RWPE1 (cell line): ENCODE data around the gene ICE2.

Experiments
- CTCF ChIA-PET: fragments of 350-600 bp; sonication (Branson Sonifier 250); formaldehyde crosslinking; extraction: SDS; loops from one replicate; lab custom pipeline; 2021; lab: Yijun Ruan, JAX
- POLR2A ChIA-PET: fragments of 400-600 bp; formaldehyde crosslinking; extraction: SDS; loops from one replicate; lab custom pipeline; 2020; ENCODE audit warnings: antibody characterized with exemption; ENCODE audit not compliant: low non-redundant PET; lab: Yijun Ruan, JAX
- DNase-seq: peaks from one replicate; pipeline ENCODE4 v3.0.0; 2012; ENCODE audit warnings: low spot score
- H3K27ac ChIP-seq: fragments of 450-650 bp; 2 replicates; pipeline ENCODE4 v1.5.1; 2017
- CTCF ChIP-seq: fragments of 450-650 bp; conservative IDR thresholded peaks from 2 replicates; pipeline ENCODE4 v1.5.1; 2017; ENCODE audit warnings: low read depth, mild to moderate bottlenecking

ICE2 gene

GRCh38 chr15:60373745-60374144 is 105.2 kb downstream of the ICE2 start:
- no peak for TF ChIP-seq CTCF
- no peak for DNase-seq
- POLR2A ChIA-PET = interaction anchor here (0.9 kb wide), 1 partner anchor 12 kb away, joined by 3 read pairs; no protein-coding TSS in a partner anchor
- CTCF ChIA-PET = no interaction called here
- H3K27ac ChIP-seq = peak overlapping the region; percentile 98

- peak overlapping the region; percentile 98 for H3K27ac ChIP-seq
- TF ChIP-seq CTCF = no peak
- POLR2A ChIA-PET = interaction anchor here (0.9 kb wide), 1 partner anchor 12 kb away, joined by 3 read pairs; no protein-coding TSS in a partner anchor
- DNase-seq = no peak
- CTCF ChIA-PET = no interaction called here
Observed at GRCh38 chr15:60373327-60373726, 105.6 kb downstream of the ICE2 start.

- TF ChIP-seq CTCF = no peak
- ChIA-PET CTCF (no interaction called here), POLR2A (interaction anchor here (0.9 kb wide), 1 partner anchor 11 kb away, joined by 3 read pairs; no protein-coding TSS in a partner anchor)
- DNase-seq = no peak
- peak overlapping the region; percentile 98 for H3K27ac ChIP-seq
Observed at GRCh38 chr15:60372756-60373155, 106.2 kb downstream of the ICE2 start.

GRCh38 chr15:60372227-60372626 is 106.7 kb downstream of the ICE2 start:
- DNase-seq = no peak
- ChIA-PET POLR2A (no interaction called here), CTCF (no interaction called here)
- peak overlapping the region; percentile 98 for H3K27ac ChIP-seq
- no peak for TF ChIP-seq CTCF

GRCh38 chr15:60371175-60372051 is 107.5 kb downstream of the ICE2 start:
- TF ChIP-seq CTCF = no peak; the same call in 1 of the 2 replicates
- POLR2A ChIA-PET = no interaction called here
- CTCF ChIA-PET = interaction anchor here (1.3 kb wide), 1 partner anchor 10 kb away, joined by 7 read pairs; no protein-coding TSS in a partner anchor
- H3K27ac ChIP-seq = peak overlapping the region; percentile 98
- peak; percentile 88 for DNase-seq

- TF ChIP-seq CTCF = no peak
- H3K27ac ChIP-seq = peak overlapping the region; percentile 98
- DNase-seq = no peak
- ChIA-PET POLR2A (no interaction called here), CTCF (interaction anchor here (1.3 kb wide), 1 partner anchor 9 kb away, joined by 7 read pairs; no protein-coding TSS in a partner anchor)
Observed at GRCh38 chr15:60370869-60371136, 108.1 kb downstream of the ICE2 start.
